ENCODE measurements around the gene ZNF175.

DNA sequence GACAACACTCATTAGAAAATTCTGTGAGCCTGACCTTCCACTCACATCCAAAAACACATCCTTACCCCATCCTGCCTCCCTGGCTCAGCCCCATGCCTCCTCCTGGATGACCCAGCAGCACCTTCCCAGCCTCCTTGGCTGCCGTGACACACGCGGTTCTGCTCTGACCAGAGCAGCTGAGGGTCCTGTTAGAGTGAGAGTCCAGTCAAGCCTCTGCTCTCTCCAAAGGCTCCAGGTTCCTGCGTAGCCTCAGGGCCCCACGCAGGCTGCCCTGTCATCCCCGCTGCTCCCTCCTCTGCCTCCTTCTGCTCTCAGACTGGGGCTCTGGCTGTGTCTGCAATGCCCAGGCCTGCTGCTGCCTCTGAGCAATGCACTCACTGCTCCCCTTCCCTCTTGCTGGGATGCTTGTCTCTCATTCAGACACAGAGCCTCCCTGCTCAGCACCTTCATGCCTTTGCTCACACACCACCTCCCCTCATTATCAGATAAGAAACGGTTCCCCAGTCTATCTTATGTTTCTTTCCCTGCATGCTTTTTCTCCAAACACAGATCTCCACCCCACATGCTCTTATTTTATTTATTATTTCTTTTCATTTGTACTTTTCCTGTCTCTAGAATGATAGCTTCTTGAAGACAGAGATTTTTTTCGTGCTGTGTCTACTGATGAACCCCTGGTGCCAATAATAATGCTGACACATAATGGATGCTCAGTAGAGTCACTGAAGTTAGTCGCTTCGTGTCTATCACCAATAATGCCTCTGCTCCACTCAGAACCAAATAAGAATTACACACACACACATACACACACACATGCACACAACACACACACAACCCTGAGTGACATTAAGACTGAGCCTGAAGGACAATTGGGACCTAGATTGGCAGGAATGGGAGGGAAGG, 29.4 kb upstream of the ZNF175 start:
- no peak for TF ChIP-seq POLR2A (IDR thresholded peaks at IDR 0.05)
- TF ChIP-seq, protein P1, sequence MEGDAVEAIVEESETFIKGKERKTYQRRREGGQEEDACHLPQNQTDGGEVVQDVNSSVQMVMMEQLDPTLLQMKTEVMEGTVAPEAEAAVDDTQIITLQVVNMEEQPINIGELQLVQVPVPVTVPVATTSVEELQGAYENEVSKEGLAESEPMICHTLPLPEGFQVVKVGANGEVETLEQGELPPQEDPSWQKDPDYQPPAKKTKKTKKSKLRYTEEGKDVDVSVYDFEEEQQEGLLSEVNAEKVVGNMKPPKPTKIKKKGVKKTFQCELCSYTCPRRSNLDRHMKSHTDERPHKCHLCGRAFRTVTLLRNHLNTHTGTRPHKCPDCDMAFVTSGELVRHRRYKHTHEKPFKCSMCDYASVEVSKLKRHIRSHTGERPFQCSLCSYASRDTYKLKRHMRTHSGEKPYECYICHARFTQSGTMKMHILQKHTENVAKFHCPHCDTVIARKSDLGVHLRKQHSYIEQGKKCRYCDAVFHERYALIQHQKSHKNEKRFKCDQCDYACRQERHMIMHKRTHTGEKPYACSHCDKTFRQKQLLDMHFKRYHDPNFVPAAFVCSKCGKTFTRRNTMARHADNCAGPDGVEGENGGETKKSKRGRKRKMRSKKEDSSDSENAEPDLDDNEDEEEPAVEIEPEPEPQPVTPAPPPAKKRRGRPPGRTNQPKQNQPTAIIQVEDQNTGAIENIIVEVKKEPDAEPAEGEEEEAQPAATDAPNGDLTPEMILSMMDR (IDR thresholded peaks at IDR 0.05): no peak

All from heart left ventricle (tissue), 13 donors.